Liver (tissue), 9 donors: ENCODE results near the gene RAB28. TPM values are rescaled to one million over a fixed set of nuclear protein-coding genes. Genes with fewer than 3 reads are reported as not detected.

ENCODE experiments used
- DNase-seq: peaks from one replicate; pipeline ENCODE4 v3.0.0-alpha.2; 2017; ENCODE audit warnings: low spot score
- H3K27ac ChIP-seq, 2 donors: one replicate each; pipeline ENCODE4 v1.7.0; 2013; ENCODE audit warnings: inconsistent platforms in 2 of 2, low read length in 2 of 2, control low read depth in 1 of 2, low read depth in 1 of 2, mild to moderate bottlenecking in 1 of 2
- H3K27me3 ChIP-seq, 4 donors: one replicate each; pipeline versions ENCODE4 v1.6.1 to v1.7.0; 2013; ENCODE audit warnings: low read length in 3 of 4, inconsistent platforms in 1 of 4, mild to moderate bottlenecking in 1 of 4, moderate library complexity in 1 of 4; ENCODE audit not compliant: control insufficient read depth in 4 of 4, insufficient read depth in 4 of 4
- H3K36me3 ChIP-seq, 4 donors: one replicate each; pipeline versions ENCODE4 v1.6.1 to v1.7.0; 2013; ENCODE audit warnings: low read length in 3 of 4, mild to moderate bottlenecking in 3 of 4, low read depth in 1 of 4, moderate library complexity in 1 of 4; ENCODE audit not compliant: control insufficient read depth in 4 of 4, insufficient read depth in 3 of 4
- H3K4me1 ChIP-seq, 4 donors: one replicate each; pipeline versions ENCODE4 v1.6.1 to v1.7.0; 2013; ENCODE audit warnings: low read length in 3 of 4, mild to moderate bottlenecking in 3 of 4, moderate library complexity in 1 of 4; ENCODE audit not compliant: control insufficient read depth in 4 of 4, insufficient read depth in 4 of 4
- H3K4me3 ChIP-seq, 3 donors: one replicate each; pipeline versions ENCODE4 v1.6.1 to v1.7.0; 2013; ENCODE audit warnings: low read length in 3 of 3, control low read depth in 1 of 3, low read depth in 1 of 3, mild to moderate bottlenecking in 1 of 3
- H3K9ac ChIP-seq, 2 donors: one replicate each; pipeline ENCODE4 v1.7.0; 2013; ENCODE audit warnings: low read length in 2 of 2, mild to moderate bottlenecking in 2 of 2, moderate library complexity in 2 of 2, control low read depth in 1 of 2, low read depth in 1 of 2
- H3K9me3 ChIP-seq, 4 donors: one replicate each; pipeline versions ENCODE4 v1.6.1 to v1.7.0; 2013; ENCODE audit warnings: low read length in 3 of 4; ENCODE audit not compliant: control insufficient read depth in 4 of 4
- CTCF ChIP-seq: fragments of 150-350 bp; IDR thresholded peaks from 2 replicates; pipeline ENCODE4 v1.5.1; 2017; ENCODE audit warnings: improper control_type of control experiment, low read depth, low read length; ENCODE audit not compliant: missing input control
- EGR1 ChIP-seq, 2 donors: IDR thresholded peaks; 2 replicates each; pipeline ENCODE4 v1.6.1; 2016 to 2018; ENCODE audit warnings: antibody characterized with exemption in 2 of 2, low read depth in 2 of 2
- FOXA1 ChIP-seq: IDR thresholded peaks from 2 replicates; pipeline ENCODE4 v1.6.1; 2016; ENCODE audit warnings: antibody characterized with exemption
- FOXA2 ChIP-seq: IDR thresholded peaks from 2 replicates; pipeline ENCODE4 v1.6.1; 2016; ENCODE audit warnings: antibody characterized with exemption
- GABPA ChIP-seq, 2 donors: IDR thresholded peaks in 1 of 2; conservative IDR thresholded peaks in 1 of 2; 2 replicates each; pipeline ENCODE4 v1.6.1; 2016; ENCODE audit warnings: antibody characterized with exemption in 2 of 2, mild to moderate bottlenecking in 1 of 2, moderate library complexity in 1 of 2
- HNF4A ChIP-seq, 2 donors: conservative IDR thresholded peaks; 2 replicates each; pipeline ENCODE4 v1.6.1; 2016; ENCODE audit warnings: antibody characterized with exemption in 2 of 2, mild to moderate bottlenecking in 2 of 2
- HNF4G ChIP-seq: IDR thresholded peaks from 2 replicates; pipeline ENCODE4 v1.6.1; 2016; ENCODE audit warnings: antibody characterized with exemption
- MAX ChIP-seq: IDR thresholded peaks from 2 replicates; pipeline ENCODE4 v1.6.1; 2016; ENCODE audit warnings: antibody characterized with exemption
- NR2F2 ChIP-seq: IDR thresholded peaks from 2 replicates; pipeline ENCODE4 v1.6.1; 2016; ENCODE audit warnings: antibody characterized with exemption
- RAD21 ChIP-seq, 2 donors: IDR thresholded peaks; 2 replicates each; pipeline ENCODE4 v1.6.1; 2016; ENCODE audit warnings: antibody characterized with exemption in 2 of 2, mild to moderate bottlenecking in 2 of 2
- REST ChIP-seq: IDR thresholded peaks from 2 replicates; pipeline ENCODE4 v1.6.1; 2016; ENCODE audit warnings: antibody characterized with exemption, mild to moderate bottlenecking
- RXRA ChIP-seq, 2 donors: IDR thresholded peaks; 2 replicates each; pipeline ENCODE4 v1.6.1; 2017 to 2018; ENCODE audit warnings: antibody characterized with exemption in 2 of 2, mild to moderate bottlenecking in 1 of 2
- SP1 ChIP-seq: IDR thresholded peaks from 2 replicates; pipeline ENCODE4 v1.6.1; 2018; ENCODE audit warnings: antibody characterized with exemption, mild to moderate bottlenecking
- TAF1 ChIP-seq: conservative IDR thresholded peaks from 2 replicates; pipeline ENCODE4 v1.6.1; 2016; ENCODE audit warnings: antibody characterized with exemption, mild to moderate bottlenecking
- YY1 ChIP-seq: IDR thresholded peaks from 2 replicates; pipeline ENCODE4 v1.6.1; 2016; ENCODE audit warnings: antibody characterized with exemption, mild to moderate bottlenecking
- WGBS: extraction: QIAGEN DNeasy Blood & Tissue Kit; methylation state at CpG from one replicate; pipeline ENCODE4 v1.1.7; 2013; 5-methylcytosine and 5-hydroxymethylcytosine counted together
- polyA plus RNA-seq, 2 donors: library from polyadenylated mRNA; stranded (reverse) in 1 of 2; unstranded in 1 of 2; fragments of 200-250 nt in 1 of 2; fragments of >200 nt in 1 of 2; fragmentation: Nextera tagmentation in 1 of 2; extraction: Ambion mirVana in 1 of 2; gene quantifications; one replicate each; pipeline versions ENCODE4 v1.2.1 to v1.2.3, GENCODE V29; 2013 to 2015
- total RNA-seq, 2 donors: library from RNA; depleted of rRNA; stranded (reverse); fragments of >200 nt; gene quantifications; one replicate each; pipeline ENCODE4 v1.2.3, GENCODE V29; 2014
- TF ChIP-seq, protein P1 (sequence below): IDR thresholded peaks from 2 replicates; pipeline ENCODE4 v1.6.1; 2016; ENCODE audit warnings: antibody characterized with exemption
- TF ChIP-seq, protein P2 (sequence below): IDR thresholded peaks from 2 replicates; pipeline ENCODE4 v1.6.1; 2016; ENCODE audit warnings: antibody characterized with exemption
- donor health status: healthy.
- donor health status: healthy.
- donor health status: healthy.
- donor health status: healthy.
- donor health status: healthy.

Gene RAB28
- total and polyA plus RNA-seq, 4 donors: 3.9 to 7.7 (median 6.8) TPM

DNA sequence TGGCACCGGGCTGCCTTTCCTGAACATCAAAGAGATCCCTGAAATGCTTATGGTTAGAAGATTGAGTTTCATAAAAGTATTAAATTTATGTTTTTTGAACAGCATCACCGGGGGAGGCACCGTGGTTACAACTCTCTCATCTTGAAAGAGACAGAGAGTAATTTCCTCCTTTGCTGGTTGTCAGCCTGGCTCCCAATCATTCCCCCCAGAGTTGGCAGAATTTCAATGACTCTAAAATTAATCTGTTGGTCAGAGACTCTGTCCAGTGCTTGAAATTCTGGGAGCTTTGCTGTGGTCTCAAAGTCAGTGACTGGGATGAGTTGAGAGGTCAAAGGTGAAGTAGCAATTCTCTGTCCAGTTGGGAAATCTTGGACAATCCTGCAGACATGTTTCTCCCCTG is 135.9 kb downstream of the RAB28 start:
- peaks cover 0 to 4% (median 0%) of the 10 kb centered on the region in 4 donors for H3K9me3 ChIP-seq
- no peaks in the 10 kb centered on the region for H3K27me3 ChIP-seq
- TF ChIP-seq REST (no peak), MAX (no peak), NR2F2 (no peak), SP1 (no peak), TAF1 (no peak), RXRA (IDR thresholded peaks at IDR 0.05) (no peak), YY1 (no peak), GABPA (IDR thresholded peaks at IDR 0.05 in 1 of 2, conservative IDR thresholded peaks at IDR 0.05 in 1 of 2) (no peak), FOXA1 (no peak), HNF4G (no peak), FOXA2 (no peak), EGR1 (IDR thresholded peaks at IDR 0.05; ENCODE audit: low read depth in 2 of 2) (no peak), CTCF (no peak)
- TF ChIP-seq, protein P1, sequence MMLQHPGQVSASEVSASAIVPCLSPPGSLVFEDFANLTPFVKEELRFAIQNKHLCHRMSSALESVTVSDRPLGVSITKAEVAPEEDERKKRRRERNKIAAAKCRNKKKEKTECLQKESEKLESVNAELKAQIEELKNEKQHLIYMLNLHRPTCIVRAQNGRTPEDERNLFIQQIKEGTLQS: no peak
- TF ChIP-seq, protein P2, sequence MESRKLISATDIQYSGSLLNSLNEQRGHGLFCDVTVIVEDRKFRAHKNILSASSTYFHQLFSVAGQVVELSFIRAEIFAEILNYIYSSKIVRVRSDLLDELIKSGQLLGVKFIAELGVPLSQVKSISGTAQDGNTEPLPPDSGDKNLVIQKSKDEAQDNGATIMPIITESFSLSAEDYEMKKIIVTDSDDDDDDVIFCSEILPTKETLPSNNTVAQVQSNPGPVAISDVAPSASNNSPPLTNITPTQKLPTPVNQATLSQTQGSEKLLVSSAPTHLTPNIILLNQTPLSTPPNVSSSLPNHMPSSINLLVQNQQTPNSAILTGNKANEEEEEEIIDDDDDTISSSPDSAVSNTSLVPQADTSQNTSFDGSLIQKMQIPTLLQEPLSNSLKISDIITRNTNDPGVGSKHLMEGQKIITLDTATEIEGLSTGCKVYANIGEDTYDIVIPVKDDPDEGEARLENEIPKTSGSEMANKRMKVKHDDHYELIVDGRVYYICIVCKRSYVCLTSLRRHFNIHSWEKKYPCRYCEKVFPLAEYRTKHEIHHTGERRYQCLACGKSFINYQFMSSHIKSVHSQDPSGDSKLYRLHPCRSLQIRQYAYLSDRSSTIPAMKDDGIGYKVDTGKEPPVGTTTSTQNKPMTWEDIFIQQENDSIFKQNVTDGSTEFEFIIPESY: no peak
- DNase-seq: no peak
- no peak overlapping the region for H3K27ac ChIP-seq
- no peaks in the 10 kb centered on the region for H3K36me3 ChIP-seq
- no peaks in the 10 kb centered on the region for H3K4me1 ChIP-seq
- 86% methylated on average over 3 of the region's 3 CpGs for WGBS
- no peak overlapping the region for H3K4me3 ChIP-seq
- H3K9ac ChIP-seq: no peak overlapping the region

- H3K4me1 ChIP-seq: no peaks in the 10 kb centered on the region
- H3K9ac ChIP-seq: no peak overlapping the region
- H3K27ac ChIP-seq: no peak overlapping the region
- no peaks in the 10 kb centered on the region for H3K36me3 ChIP-seq
- no peaks in the 10 kb centered on the region for H3K27me3 ChIP-seq
- H3K4me3 ChIP-seq: no peak overlapping the region
- H3K9me3 ChIP-seq: peaks cover 0 to 4% (median 0%) of the 10 kb centered on the region in 4 donors
- WGBS: 86% methylated on average over 4 of the region's 4 CpGs
- DNase-seq: no peak
- no peak for TF ChIP-seq TAF1
- no peak for TF ChIP-seq FOXA1
- TF ChIP-seq NR2F2: no peak
- TF ChIP-seq YY1: no peak
- TF ChIP-seq REST: no peak
- TF ChIP-seq EGR1 (IDR thresholded peaks at IDR 0.05; ENCODE audit: low read depth in 2 of 2): no peak
- no peak for TF ChIP-seq HNF4A (conservative IDR thresholded peaks at IDR 0.05)
- no peak for TF ChIP-seq GABPA (IDR thresholded peaks at IDR 0.05 in 1 of 2, conservative IDR thresholded peaks at IDR 0.05 in 1 of 2)
- TF ChIP-seq CTCF: no peak
- no peak for TF ChIP-seq RAD21 (IDR thresholded peaks at IDR 0.05)
These were observed 136.5 kb downstream of the RAB28 start for GRCh38 chr4:13347517-13348125.
